SIG-M5 (cell line): Measurements from ENCODE around the gene CDHR4.
"Not testable (repeated sequence)": the region's sequence is repeated elsewhere in the genome, so short reads cannot be mapped to it uniquely, and the experiment has no call there.

Experiments used
- DNase-seq: peaks from one replicate; lab custom pipeline; 2025; lab: John Stamatoyannopoulos, UW

Gene CDHR4

DNA sequence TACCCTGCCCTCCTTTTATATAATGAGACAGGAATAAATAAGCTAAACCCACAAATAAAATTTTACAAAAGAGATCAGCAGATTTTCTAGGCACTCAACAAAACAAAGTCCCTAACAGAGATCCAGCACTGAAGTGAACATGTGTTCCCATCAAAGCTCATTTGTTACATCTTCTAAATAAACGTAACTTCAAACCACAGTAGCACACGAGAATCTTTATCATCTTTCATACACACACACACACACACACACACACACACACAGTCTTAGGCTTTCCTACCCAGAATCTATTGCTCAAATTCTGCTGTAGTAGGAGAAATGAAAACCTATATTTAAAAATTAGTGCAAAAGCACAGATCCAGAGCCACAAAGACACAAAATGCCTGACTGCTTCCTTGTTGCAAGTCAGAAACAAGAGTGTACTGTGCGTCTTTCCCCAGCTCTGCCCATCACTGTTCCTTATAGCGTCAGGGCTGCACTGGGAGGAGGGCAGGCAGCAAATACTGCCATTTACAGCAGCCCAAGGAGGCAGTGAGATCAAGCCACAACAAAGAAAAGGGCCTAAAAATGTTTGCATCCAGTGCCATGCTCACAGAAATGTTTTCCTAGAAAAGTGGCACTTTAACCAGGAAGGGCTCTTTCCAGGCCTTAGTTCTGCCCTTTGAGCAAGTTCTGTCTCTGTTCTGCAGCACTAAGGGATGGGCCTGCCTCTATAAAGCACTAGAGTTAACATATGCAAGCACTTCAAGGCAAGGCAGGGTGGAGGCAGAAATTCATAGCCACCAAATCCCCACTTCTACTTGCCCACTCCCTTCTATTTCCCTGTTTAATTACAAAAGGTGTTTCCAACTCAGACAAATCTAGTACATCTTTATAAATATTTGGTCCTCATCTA lies 19.3 kb downstream of the CDHR4 start:
- no peak for DNase-seq

DNA sequence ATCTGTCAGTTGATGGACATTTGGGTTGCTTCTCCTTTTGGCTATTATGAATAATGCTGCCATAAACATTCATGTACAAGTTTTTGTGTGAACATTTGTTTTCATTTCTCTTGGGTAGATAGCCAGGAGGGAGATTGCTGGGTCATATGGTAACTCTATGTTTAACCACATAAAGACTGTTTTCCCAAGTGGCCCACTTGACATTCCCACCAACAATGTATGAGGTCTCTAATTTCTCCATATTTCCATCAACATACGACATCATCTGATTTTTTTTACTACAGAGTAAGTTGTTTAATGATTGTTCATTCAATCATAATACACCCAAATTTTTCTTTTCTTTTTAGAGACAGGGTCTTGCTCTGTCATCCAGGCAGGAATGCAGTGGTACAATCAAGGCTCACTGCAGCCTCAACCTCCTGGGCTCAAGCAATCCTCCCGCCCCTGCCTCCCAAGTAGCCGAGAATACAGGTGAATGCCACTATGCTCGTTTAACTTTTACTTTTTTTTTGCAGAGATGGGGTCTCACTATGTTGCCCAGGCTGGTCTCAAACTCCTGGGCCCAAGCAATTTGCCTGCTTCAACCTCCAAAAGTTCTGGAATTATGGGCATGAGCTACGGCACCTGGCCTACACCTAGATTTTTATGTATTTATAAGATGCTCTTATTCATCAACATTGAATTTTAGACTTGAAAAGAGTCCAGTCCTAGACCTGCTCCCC lies 20.2 kb downstream of the CDHR4 start:
- no peak for DNase-seq

DNA sequence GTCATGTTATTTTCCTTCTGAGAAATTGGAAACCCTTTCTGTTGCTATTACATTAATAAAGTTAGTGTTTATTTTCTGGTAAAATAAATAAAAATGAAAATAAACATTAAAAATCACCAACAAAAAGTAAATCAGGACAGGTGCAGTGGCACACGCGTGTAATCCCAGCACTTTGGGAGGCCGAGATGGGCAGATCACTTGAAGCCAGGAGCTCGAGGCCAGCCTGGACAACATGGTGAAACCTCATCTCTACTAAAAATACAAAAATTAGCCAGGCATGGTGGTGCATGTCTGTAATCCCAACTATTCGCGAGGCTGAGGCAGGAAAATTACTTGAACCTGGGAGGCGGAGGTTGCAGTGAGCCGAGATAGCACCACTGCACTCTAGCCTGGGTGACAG lies 23.6 kb downstream of the CDHR4 start:
- not testable (repeated sequence) for DNase-seq

DNA sequence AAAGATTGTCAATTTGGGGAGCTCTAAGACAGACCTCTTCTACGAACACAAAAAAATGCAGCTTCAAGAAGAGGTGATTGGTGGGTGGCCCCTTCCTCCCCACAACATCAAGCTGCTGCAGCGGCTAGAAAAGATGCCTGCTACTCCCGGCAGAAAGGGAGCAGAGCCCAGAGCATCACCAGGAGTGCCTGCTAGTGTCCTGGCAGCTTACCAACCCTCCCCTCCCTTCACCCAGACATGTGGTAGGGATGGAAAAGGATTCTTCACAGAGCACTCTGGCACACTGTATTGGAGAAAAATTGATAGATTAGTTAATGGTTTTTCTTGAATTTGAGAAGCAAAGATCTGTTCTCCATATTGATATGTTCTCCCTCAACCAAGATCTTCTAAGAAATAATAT lies 24.1 kb downstream of the CDHR4 start:
- no peak for DNase-seq

GRCh38 chr3:49772703-49773102 lies 27.0 kb downstream of the CDHR4 start:
- no peak for DNase-seq

GRCh38 chr3:49771340-49771938 lies 28.2 kb downstream of the CDHR4 start:
- no peak for DNase-seq

- DNase-seq, result no peak
These were observed 29.7 kb downstream of the CDHR4 start for GRCh38 chr3:49769926-49770325.

GRCh38 chr3:49769286-49769915 lies 30.3 kb downstream of the CDHR4 start:
- no peak for DNase-seq

DNA sequence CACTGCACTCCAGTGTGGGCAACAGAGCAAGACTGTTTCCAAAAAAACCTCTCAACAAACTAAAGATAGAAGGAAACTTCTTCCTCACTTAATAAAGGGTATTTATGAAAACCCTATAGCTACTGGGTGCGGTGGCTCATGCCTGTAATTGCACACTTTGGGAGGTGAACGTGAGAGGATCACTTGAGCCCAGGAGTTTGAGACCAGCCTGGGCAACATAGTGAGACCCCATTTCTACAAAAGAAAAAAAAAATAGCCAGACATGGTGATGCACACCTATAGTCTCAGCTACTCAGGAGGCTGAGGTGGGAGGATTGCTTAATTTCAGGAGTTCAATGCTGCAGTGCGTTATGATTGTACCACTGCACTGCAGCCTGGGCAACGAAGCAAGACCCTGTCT lies 35.7 kb downstream of the CDHR4 start:
- no peak for DNase-seq

GRCh38 chr3:49761661-49762060 lies 38.0 kb downstream of the CDHR4 start:
- DNase-seq, result peak; percentile 25

GRCh38 chr3:49759226-49759625 lies 40.4 kb downstream of the CDHR4 start:
- no peak for DNase-seq

DNA sequence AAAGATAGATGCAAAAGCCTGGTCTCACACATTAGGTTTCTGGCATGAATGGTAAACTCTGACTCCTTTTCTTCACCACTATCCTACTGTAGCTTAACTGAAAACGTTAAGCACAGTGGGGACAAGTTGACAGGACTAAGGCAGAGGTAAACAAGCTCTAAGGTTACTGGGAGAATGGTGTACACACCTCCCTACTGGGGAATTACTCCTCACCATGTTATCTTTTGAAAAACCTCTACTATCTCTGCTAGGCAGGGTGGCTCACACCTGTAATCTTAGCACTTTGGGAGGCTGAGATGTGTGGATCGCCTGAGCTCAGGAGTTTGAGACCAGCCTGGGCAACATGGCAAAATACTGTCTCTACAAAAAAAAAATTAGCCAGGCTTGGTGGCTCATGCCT lies 42.5 kb downstream of the CDHR4 start:
- no peak for DNase-seq

GRCh38 chr3:49756036-49756435 lies 43.6 kb downstream of the CDHR4 start:
- no peak for DNase-seq

GRCh38 chr3:49754536-49754935 lies 45.1 kb downstream of the CDHR4 start:
- no peak for DNase-seq

GRCh38 chr3:49751501-49751900 lies 48.2 kb downstream of the CDHR4 start:
- DNase-seq, result no peak

GRCh38 chr3:49750056-49750455 lies 49.6 kb downstream of the CDHR4 start:
- DNase-seq, result no peak

DNA sequence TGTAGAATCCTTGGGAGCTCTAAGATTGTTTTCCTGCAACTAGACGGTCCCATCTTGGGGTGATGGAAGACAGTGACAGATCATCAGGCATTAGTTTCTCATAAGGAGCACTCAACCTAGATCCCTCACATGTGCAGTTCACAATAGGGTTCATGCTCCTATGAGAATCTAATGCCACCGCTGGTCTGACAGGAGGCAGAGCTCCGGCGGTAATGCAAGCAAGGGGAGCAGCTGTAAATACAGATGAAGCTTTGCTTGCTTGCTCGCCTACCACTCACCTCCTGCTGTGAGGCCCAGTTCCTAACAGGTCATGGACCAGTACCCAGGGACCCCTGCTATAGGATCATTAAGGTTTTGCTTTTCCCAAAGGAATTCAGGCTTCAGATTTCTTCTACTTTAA lies 50.8 kb downstream of the CDHR4 start:
- not testable (repeated sequence) for DNase-seq

DNA sequence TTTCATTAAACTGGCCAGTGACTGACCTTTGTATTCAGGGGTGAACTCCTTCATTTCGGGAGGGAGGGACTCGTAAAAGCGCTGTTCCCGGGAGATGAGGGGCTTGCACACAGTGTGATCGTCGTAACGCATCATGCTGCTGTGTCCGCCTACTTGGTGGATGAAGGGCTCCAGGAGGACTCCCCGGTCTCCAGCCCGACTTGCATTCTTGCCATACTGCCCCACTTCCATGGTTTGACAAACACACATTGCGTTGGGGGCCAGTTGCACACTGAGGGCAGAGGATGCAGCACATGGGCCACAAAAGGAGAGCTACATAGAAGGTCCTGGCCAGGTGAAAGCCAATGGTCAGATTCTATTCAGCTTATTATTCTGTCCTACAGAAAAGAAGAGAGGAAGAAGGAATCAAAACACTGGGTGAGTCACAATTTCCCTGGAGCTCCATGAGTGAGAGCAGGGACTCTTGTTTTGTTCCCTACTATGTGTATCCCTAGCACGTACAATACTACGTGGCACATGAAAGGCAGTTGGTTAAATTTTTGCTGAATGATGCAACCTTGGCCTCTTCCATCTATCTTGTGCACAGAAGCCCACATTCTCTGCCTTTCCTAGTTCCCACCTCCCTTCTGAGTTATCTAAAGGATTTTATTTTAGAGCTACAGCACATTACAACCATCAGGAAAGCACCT lies 51.7 kb downstream of the CDHR4 start:
- DNase-seq, result no peak

GRCh38 chr3:49745986-49746385 lies 53.7 kb downstream of the CDHR4 start:
- DNase-seq, result no peak
